H1 (cell line): ENCODE results near the gene RNF135. TPM values are rescaled to one million over a fixed set of nuclear protein-coding genes. Genes with fewer than 3 reads are reported as not detected.

ENCODE experiments used
- CTCF ChIA-PET: fragments of 300-600 bp; sonication (Branson Sonifier 250); formaldehyde crosslinking; loops from one replicate; lab custom pipeline; 2021; ENCODE audit not compliant: partially characterized antibody; lab: Charles Lee
- POLR2A ChIA-PET: fragments of 300-600 bp; sonication (Branson Sonifier 250); formaldehyde crosslinking; loops from one replicate; lab custom pipeline; 2021; ENCODE audit warnings: inconsistent platforms; ENCODE audit not compliant: partially characterized antibody; lab: Charles Lee
- DNase-seq, 2 experiments: peaks; one replicate each; pipeline versions ENCODE4 v3.0.0 to v3.0.0-alpha.2; 2010 to 2022; ENCODE audit warnings: low spot score in 2 of 2, low read depth in 1 of 2, mixed read lengths in 1 of 2
- FAIRE-seq: peaks from 2 replicates; lab custom pipeline; 2011; peaks lifted over from hg19 to GRCh38; lab: Jason Lieb, UNC
- H2AFZ ChIP-seq: 2 replicates; pipeline ENCODE4 v1.8.1; 2012; ENCODE audit warnings: low read length, inconsistent platforms
- H2AK5ac ChIP-seq: 2 replicates; pipeline ENCODE4 v1.6.1; 2013; ENCODE audit warnings: low read depth, low read length
- H2BK120ac ChIP-seq: replicated peaks from 2 replicates; pipeline ENCODE3; 2013; ENCODE audit warnings: low read depth, low read length, inconsistent platforms
- H2BK12ac ChIP-seq: 2 replicates; pipeline ENCODE4 v1.6.1; 2013; ENCODE audit warnings: low read depth, low read length
- H2BK15ac ChIP-seq: 2 replicates; pipeline ENCODE4 v1.6.1; 2013; ENCODE audit warnings: low read length
- H2BK20ac ChIP-seq: 2 replicates; pipeline ENCODE4 v1.6.1; 2013; ENCODE audit warnings: low read length
- H2BK5ac ChIP-seq: 2 replicates; pipeline ENCODE4 v1.6.1; 2013; ENCODE audit warnings: low read depth, low read length
- H3K14ac ChIP-seq: 2 replicates; pipeline ENCODE4 v1.6.1; 2013; ENCODE audit warnings: inconsistent platforms; ENCODE audit not compliant: insufficient read length
- H3K18ac ChIP-seq: 2 replicates; pipeline ENCODE4 v1.6.1; 2013; ENCODE audit warnings: low read length; ENCODE audit errors: extremely low read depth
- H3K23ac ChIP-seq: 2 replicates; pipeline ENCODE4 v1.6.1; 2013; ENCODE audit warnings: inconsistent platforms; ENCODE audit not compliant: insufficient read length
- H3K23me2 ChIP-seq: 2 replicates; pipeline ENCODE4 v1.6.1; 2013; ENCODE audit warnings: low read depth, low read length
- H3K27ac ChIP-seq: 2 replicates; pipeline ENCODE4 v1.6.1; 2011; ENCODE audit warnings: low read depth, low read length, inconsistent platforms
- H3K27me3 ChIP-seq, 4 experiments: replicated peaks in 1 of 4; 1 replicate in 1 of 4; 2 replicates in 3 of 4; pipeline versions ENCODE4 v1.6.1 to v1.8.1; 2011 to 2013; ENCODE audit warnings: low read length in 3 of 4, mild to moderate bottlenecking in 3 of 4, inconsistent platforms in 2 of 4, mixed read lengths in 2 of 4, moderate library complexity in 1 of 4; ENCODE audit not compliant: control insufficient read depth in 3 of 4, insufficient read depth in 3 of 4; ENCODE audit errors: extremely low read depth in 1 of 4
- H3K36me3 ChIP-seq, 4 experiments: 2 replicates each; pipeline versions ENCODE4 v1.6.1 to v1.8.1; 2011 to 2013; ENCODE audit warnings: mild to moderate bottlenecking in 4 of 4, low read length in 3 of 4, moderate library complexity in 2 of 4, control low read depth in 1 of 4, inconsistent platforms in 1 of 4; ENCODE audit not compliant: insufficient read depth in 4 of 4, control insufficient read depth in 2 of 4
- H3K4ac ChIP-seq: replicated peaks from 2 replicates; pipeline ENCODE3; 2013; ENCODE audit warnings: low read length, low read depth, mixed read lengths, inconsistent platforms; ENCODE audit not compliant: insufficient read length
- H3K4me1 ChIP-seq, 4 experiments: replicated peaks in 1 of 4; 1 replicate in 1 of 4; 2 replicates in 3 of 4; pipeline versions ENCODE4 v1.6.1 to v1.8.1; 2011 to 2013; ENCODE audit warnings: low read length in 3 of 4, inconsistent platforms in 2 of 4, mixed read lengths in 1 of 4; ENCODE audit not compliant: insufficient read depth in 4 of 4, control insufficient read depth in 3 of 4
- H3K4me2 ChIP-seq, 2 experiments: 2 replicates each; pipeline versions ENCODE4 v1.6.1 to v1.8.1; 2011 to 2013; ENCODE audit warnings: low read depth in 2 of 2, low read length in 2 of 2, control low read depth in 1 of 2, inconsistent platforms in 1 of 2, mild to moderate bottlenecking in 1 of 2; ENCODE audit not compliant: insufficient read depth in 1 of 2
- H3K4me3 ChIP-seq, 4 experiments: fragments of 200-600, 300-600 bp in 1 of 4; sonication (generic), shearing (Covaris generic), sonication (Bioruptor Twin) in 1 of 4; 2 replicates each; pipeline versions ENCODE4 v1.5.1 to v1.8.1; 2011 to 2016; ENCODE audit warnings: low read length in 4 of 4, low read depth in 3 of 4, control low read depth in 2 of 4, inconsistent platforms in 2 of 4, mild to moderate bottlenecking in 2 of 4, mixed read lengths in 1 of 4, moderate library complexity in 1 of 4; ENCODE audit not compliant: insufficient read depth in 2 of 4; ENCODE audit errors: extremely low read depth in 1 of 4
- H3K56ac ChIP-seq: replicated peaks from 2 replicates; pipeline ENCODE3; 2013; ENCODE audit warnings: low read depth, mild to moderate bottlenecking, mixed read lengths, low read length, inconsistent platforms; ENCODE audit not compliant: insufficient read length
- H3K79me1 ChIP-seq: 2 replicates; pipeline ENCODE4 v1.6.1; 2013; ENCODE audit warnings: low read depth, low read length, control low read depth
- H3K79me2 ChIP-seq, 2 experiments: 2 replicates each; pipeline versions ENCODE4 v1.6.1 to v1.8.1; 2012 to 2013; ENCODE audit warnings: low read length in 2 of 2, mild to moderate bottlenecking in 2 of 2, inconsistent platforms in 1 of 2; ENCODE audit not compliant: insufficient read depth in 2 of 2, control insufficient read depth in 1 of 2
- H3K9ac ChIP-seq, 4 experiments: replicated peaks in 1 of 4; 1 replicate in 1 of 4; 2 replicates in 3 of 4; pipeline versions ENCODE4 v1.6.1 to v1.8.1; 2011 to 2013; ENCODE audit warnings: low read depth in 3 of 4, low read length in 3 of 4, control low read depth in 2 of 4, mild to moderate bottlenecking in 2 of 4, moderate library complexity in 2 of 4, inconsistent platforms in 1 of 4; ENCODE audit errors: extremely low read depth in 1 of 4
- H3K9me3 ChIP-seq, 2 experiments: 2 replicates each; pipeline versions ENCODE4 v1.6.1 to v1.8.1; 2012 to 2013; ENCODE audit warnings: mild to moderate bottlenecking in 2 of 2, moderate library complexity in 2 of 2, control low read depth in 1 of 2, inconsistent platforms in 1 of 2, low read depth in 1 of 2, low read length in 1 of 2, mixed read lengths in 1 of 2; ENCODE audit not compliant: insufficient read depth in 2 of 2
- H4K20me1 ChIP-seq, 2 experiments: replicated peaks in 1 of 2; 2 replicates each; pipeline versions ENCODE3 to v1.8.1; 2011 to 2013; ENCODE audit warnings: inconsistent platforms in 2 of 2, low read length in 2 of 2, mild to moderate bottlenecking in 1 of 2; ENCODE audit not compliant: insufficient read depth in 2 of 2, control insufficient read depth in 1 of 2
- H4K5ac ChIP-seq: 2 replicates; pipeline ENCODE4 v1.6.1; 2013; ENCODE audit warnings: low read length, low read depth, mixed read lengths, inconsistent platforms; ENCODE audit not compliant: insufficient read length
- H4K8ac ChIP-seq: 2 replicates; pipeline ENCODE4 v1.8.0; 2013; ENCODE audit warnings: mild to moderate bottlenecking, moderate library complexity, low read length, inconsistent platforms; ENCODE audit not compliant: insufficient read depth; ENCODE audit errors: extremely low read depth
- H4K91ac ChIP-seq: replicated peaks from 2 replicates; pipeline ENCODE3; 2013; ENCODE audit warnings: low read length, mixed read lengths, inconsistent platforms; ENCODE audit not compliant: insufficient read length
- BACH1 ChIP-seq: IDR thresholded peaks from 2 replicates; pipeline ENCODE4 v1.6.1; 2012; ENCODE audit warnings: low read length, improper control_type of control experiment
- NRF1 ChIP-seq: IDR thresholded peaks from 2 replicates; pipeline ENCODE4 v1.6.1; 2011; ENCODE audit warnings: mild to moderate bottlenecking, low read depth, low read length, improper control_type of control experiment
- RAD21 ChIP-seq, 2 experiments: IDR thresholded peaks in 1 of 2; conservative IDR thresholded peaks in 1 of 2; 2 replicates each; pipeline ENCODE4 v1.6.1; 2011; ENCODE audit warnings: low read depth in 2 of 2, low read length in 2 of 2, improper control_type of control experiment in 1 of 2, inconsistent platforms in 1 of 2, mild to moderate bottlenecking in 1 of 2, moderate library complexity in 1 of 2
- TCF12 ChIP-seq: IDR thresholded peaks from 2 replicates; pipeline ENCODE4 v1.6.1; 2011; ENCODE audit warnings: low read depth, mild to moderate bottlenecking, low read length
- WGBS, 2 experiments: shearing (Covaris generic) in 1 of 2; methylation state at CpG; one replicate each; pipeline versions ENCODE4 v1.1.6 to v1.1.7; 2013 to 2015; ENCODE audit warnings: low lambda C conversion rate in 2 of 2, mixed read lengths in 2 of 2, inconsistent platforms in 1 of 2, low coverage in 1 of 2, missing lambda C conversion rate in 1 of 2; ENCODE audit not compliant: insufficient replicate concordance in 2 of 2, insufficient coverage in 1 of 2, insufficient read length in 1 of 2; ENCODE audit errors: extremely low coverage in 1 of 2, missing lambda C conversion rate in 1 of 2; 5-methylcytosine and 5-hydroxymethylcytosine counted together
- polyA plus RNA-seq, 7 experiments: library from polyadenylated mRNA; depleted of rRNA in 3 of 7; stranded (reverse) in 5 of 7; unstranded in 2 of 7; fragments of >200 nt in 5 of 7; fragments of 200-250 nt in 2 of 7; gene quantifications; 1 replicate in 5 of 7; 2 replicates in 1 of 7; 4 replicates in 1 of 7; pipeline versions ENCODE4 v1.2.1 to v1.2.3, GENCODE V29; 2011 to 2013; ENCODE audit warnings: missing spikeins in 2 of 7, mixed read lengths in 2 of 7
- total RNA-seq: library from RNA; stranded (reverse); fragmentation: NEBNext Ultra II Directional; extraction: Animal tissue kit (Norgen Biotek cat#: 25700); gene quantifications from 2 replicates; pipeline ENCODE4 v1.2.1, GENCODE V29; 2021

The RNF135 gene
- total and polyA plus RNA-seq, 2 of the 8 experiments (the other 6 are each of a cell fraction or from before 2014, with no cell fraction given) = 8.8 to 9.0 TPM

DNA sequence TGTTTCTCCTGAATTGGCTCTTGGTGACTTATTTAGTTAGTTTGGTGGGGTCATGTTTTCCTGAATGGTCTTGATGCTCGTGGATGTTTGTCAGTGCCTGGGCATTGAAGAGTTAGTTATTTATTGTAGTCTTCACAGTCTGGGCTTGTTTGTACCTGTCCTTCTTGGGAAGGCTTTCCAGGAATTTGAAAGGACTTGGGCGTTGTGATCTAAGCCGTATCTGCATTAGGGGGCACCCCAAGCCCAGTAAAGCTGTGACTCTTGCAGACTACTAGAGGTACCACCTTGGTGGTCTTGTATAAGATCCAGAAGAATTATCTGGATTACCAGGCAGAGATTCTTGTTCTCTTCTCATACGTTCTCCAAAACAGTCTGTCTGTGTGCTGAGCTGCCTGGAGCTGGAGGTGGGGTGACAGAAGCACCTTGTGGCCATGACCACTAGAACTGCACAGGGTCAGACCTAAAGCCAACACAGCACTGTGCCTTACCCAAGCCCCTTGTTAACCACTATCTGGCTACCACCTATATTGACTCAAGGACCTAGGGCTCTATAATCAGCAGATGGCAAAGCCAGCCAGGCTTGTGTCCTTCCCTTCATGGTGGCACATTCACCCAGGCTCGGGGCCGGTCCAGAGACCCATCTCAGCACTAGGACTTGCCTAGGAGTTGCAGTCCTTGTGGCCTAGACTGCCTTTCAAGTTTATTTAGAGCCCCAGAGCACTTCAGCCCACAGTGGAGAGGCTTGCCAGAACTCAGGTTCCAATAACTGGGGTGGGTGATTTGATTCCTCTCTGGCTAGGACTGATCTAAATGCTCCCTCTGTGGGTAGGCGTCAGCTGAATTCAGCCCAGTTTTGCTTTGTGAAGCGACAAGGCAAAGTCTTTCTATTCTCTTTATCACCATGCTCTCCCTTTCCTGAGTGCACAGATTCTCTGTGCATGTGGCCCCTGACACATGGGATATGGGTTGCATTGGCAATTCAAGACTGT is 11.0 kb downstream of the RNF135 start:
- Histone ChIP-seq H4K91ac (no peak overlapping the region), H3K27ac (no peak overlapping the region), H3K23ac (no peak overlapping the region), H3K23me2 (no peaks in the 10 kb centered on the region), H2AFZ (no peak overlapping the region), H3K9me3 (no peaks in the 10 kb centered on the region; a peak in 1 of 4 replicates), H3K36me3 (0 out of 8 replicates have a peak, but pooled peaks cover 0 to 2% (median 0%) of the 10 kb centered on the region in 4 experiments), H2BK20ac (no peak overlapping the region), H2BK15ac (no peak overlapping the region), H3K9ac (no peak overlapping the region), H3K79me2 (no peaks in the 10 kb centered on the region), H3K14ac (no peak overlapping the region), H2BK12ac (no peak overlapping the region), H2AK5ac (no peak overlapping the region), H3K4me1 (no peaks in the 10 kb centered on the region), H3K79me1 (no peaks in the 10 kb centered on the region), H2BK5ac (no peak overlapping the region), H3K4me2 (no peak overlapping the region), H3K56ac (no peak overlapping the region), H4K20me1 (no peaks in the 10 kb centered on the region), H4K8ac (no peak overlapping the region), H3K18ac (no peak overlapping the region), H3K4me3 (no peak overlapping the region), H2BK120ac (no peak overlapping the region), H3K27me3 (no peaks in the 10 kb centered on the region), H4K5ac (no peak overlapping the region), H3K4ac (no peak overlapping the region)
- ChIA-PET POLR2A (no interaction called here), CTCF (interaction anchor here (1.1 kb wide), 1 partner anchor 87 kb away, joined by 3 read pairs; no protein-coding TSS in a partner anchor)
- 75% methylated on average over 8 of the region's 8 CpGs; no CpG with 5 or more reads in 1 of the 2 experiments for WGBS, 2 experiments
- FAIRE-seq (no peak), DNase-seq (no peak)
- TF ChIP-seq RAD21 (IDR thresholded peaks at IDR 0.05 in 1 of 2, conservative IDR thresholded peaks at IDR 0.05 in 1 of 2; ENCODE audit: low read depth in 2 of 2, low read length in 2 of 2) (peak in 1 of 2 experiments; percentile 33; a peak in 1 of 4 replicates), NRF1 (no peak), BACH1 (no peak), TCF12 (no peak)
